ENCODE measurements around the gene TES.

- TF ChIP-seq CTCF (IDR thresholded peaks at IDR 0.05; ENCODE audit: low read depth, low read length) (no peak), EZH2phosphoT487 (IDR thresholded peaks at IDR 0.05; ENCODE audit: low read depth) (no peak)
Measured at GRCh38 chr7:116164552-116165306, 45.6 kb upstream of the TES start.
